T-helper 9 cell (primary cell): ENCODE results near the gene MEGF11.
"Not testable (repeated sequence)": the region's sequence is repeated elsewhere in the genome, so short reads cannot be mapped to it uniquely, and the experiment has no call there.

ENCODE experiments used
- DNase-seq: peaks from one replicate; pipeline ENCODE4 v3.0.0-alpha.2; 2020

Gene MEGF11

DNA sequence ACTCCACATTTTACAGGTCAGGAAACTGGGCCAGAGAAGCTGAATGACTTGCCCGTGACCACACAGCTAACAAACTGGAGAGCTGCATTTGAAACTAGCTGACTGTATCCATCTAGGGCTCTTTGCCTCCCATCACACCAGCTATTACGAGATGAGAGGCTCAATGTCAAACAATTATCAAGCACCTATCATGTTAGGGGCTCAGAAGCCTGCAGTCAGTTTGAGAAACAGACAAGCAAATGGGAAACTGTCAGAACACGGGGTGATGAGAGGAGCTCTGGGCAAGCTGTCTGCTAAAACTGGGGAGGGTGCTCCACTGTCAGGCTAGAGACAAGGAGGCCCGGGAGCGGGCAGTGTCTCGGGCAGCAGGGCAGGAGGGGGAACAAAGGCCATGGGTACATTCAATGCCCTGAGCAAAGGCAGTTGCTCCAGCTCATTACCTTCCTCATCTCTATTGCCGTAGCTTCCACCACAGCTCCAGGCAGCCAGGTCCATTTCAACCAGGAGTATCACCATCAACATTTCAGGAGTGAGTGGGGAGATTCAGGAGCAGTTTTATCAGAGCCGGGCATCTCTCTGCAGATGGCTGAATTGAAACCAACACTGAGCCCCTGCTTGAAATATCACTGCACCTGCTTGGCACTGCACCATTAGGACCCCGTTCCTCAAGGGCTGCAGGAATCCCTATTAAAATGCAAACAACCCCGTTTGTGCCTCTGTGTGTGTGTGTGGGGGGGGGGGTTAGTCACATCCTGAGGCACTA lies 261.6 kb downstream of the MEGF11 start:
- no peak for DNase-seq

- no peak for DNase-seq
These were observed 263.1 kb downstream of the MEGF11 start for GRCh38 chr15:65990298-65990981.

DNA sequence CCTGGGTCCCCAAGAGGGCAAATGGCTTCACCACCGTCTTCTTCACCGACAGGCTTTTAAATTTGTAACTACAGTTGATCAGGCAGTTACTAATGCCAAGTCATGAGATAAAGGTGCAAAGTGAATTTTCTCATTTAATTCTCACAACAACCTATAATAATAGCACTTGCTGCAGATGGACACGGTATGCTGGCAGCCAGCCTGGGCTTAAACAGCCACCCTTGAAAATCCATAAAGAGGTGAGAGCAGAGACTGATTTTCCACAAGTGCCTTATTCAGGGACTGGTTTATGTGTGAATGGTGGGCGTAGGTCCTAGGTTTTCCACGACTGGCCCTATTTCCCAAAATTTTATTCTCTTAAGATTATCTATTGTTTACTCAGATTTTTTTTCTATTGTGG lies 266.4 kb downstream of the MEGF11 start:
- no peak for DNase-seq

DNA sequence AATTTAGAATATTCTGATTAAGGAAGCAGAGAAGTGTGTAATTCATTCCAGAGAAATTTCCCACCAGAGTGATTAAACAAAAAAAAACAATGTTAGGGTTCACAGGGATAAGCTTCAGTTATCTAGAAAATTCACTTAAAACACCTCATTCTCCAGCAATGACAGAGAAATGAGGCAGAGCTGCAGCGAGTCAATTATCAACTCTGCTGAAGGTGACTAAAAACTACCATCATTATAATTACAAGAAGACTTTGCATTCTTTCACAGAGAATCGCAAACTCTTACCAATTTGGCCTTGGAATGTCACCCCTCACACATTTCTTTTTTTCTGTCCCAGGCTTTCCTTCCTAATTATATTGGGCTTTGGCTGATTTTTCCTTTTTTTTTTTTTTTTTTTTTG lies 267.1 kb downstream of the MEGF11 start:
- no peak for DNase-seq

GRCh38 chr15:65985387-65985786 lies 268.2 kb downstream of the MEGF11 start:
- no peak for DNase-seq

- DNase-seq = no peak
These were observed 270.8 kb downstream of the MEGF11 start for GRCh38 chr15:65982627-65983322.

DNA sequence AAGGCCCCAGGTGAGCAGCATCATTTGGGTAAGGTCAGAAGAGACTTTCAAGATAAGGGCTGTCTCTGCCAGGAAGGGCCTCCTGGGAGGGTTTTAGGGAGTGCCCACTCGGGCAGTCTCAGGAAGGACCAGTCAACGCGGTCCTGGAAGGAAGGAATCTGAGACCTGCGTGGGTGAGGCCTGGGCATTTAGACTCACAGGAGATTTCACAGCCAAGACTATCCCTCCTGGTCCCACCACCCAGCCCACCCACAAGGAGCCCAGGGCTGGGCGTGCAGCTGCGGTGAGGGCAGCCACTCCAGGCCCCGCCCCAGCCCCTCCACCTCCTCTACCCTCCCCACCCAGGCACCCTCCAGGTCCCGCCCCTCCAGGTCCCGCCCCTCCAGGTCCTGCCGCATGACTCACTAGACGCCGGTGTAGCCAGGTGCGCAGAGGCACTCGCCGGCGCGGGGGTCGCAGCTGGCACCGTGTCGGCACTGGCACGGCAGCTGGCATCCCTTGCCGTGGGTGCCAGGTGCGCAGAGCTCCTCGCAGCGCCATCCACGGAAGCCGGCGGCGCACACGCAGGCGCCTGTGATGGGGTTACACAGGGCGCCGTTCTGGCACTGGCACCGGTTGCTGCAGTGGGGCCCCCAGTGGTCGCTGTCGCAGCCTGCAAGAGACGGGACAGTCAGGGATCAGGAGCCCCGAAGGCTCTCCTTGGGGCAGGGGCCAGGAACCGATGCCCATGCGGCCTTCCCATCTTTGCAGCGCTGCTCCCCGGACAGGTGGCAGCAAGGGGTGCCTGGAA lies 271.5 kb downstream of the MEGF11 start:
- peak; percentile 31 for DNase-seq

DNA sequence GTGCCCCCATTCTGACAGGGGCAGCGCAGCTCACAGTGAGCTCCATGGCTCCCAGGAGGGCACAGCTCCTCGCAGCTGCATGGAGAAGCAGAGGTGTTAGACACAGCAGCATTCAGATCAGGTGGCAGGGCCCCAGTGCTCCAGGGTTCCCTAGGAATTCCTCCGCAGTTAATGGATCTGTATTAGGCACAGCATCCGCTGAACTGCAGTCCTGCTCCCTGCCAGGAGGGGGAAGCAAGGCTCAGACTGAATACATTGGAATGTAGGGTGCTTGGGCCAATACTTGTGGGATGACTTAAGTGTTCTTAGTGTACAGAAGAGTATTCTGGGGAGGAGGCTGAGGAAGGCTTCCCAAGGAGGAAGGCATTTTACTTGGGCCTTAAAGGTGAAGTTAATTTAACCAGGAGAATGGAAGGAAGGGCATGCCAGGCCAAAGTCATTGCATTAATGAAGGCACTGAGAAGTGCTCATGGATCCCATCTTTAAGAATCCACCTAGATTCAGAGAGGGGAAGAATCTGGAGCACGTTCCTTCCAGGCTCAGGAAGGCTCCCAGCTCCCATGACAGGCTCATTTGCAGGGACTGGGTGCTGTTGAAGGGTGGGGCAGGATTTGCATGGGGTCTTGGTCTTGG lies 272.6 kb downstream of the MEGF11 start:
- DNase-seq = no peak

DNA sequence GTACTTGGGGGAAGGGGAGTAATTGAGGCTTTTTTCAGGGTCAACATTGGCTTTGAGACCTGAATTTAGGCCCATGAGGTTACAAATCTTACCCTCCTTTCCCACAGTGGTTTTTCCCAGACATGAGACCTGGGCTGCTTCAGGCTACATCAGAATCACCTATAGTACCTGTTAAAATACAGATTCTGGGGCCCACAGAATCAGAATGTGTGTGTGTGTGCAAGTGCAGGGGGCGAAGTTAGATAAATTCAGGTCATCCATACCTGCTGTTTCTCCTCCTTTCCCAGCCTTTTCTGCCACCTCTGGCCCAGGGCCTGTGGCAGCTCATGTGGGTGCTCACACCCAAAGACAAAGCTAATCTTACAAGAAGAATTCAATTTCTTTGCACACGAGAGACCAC lies 273.7 kb downstream of the MEGF11 start:
- no peak for DNase-seq

DNA sequence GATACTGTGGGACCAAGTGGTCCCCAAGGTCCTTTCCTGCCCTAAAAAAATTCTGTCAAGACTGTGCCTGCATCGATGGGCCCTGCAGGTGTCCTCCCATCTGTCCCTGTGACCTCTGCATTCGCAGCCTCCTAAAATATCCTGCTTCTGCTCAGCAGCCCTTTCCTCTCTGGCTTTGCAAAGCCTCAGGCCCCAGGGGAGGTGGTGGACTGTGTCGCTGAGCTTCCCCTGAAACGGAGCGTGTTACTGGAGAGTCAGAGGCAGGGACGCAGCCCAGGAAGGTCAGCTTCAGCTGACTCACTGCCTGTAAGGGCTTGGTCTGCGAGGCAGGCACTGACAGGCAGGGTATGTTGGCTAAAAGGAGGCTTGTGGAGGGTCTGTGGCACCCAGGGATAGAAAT lies 274.2 kb downstream of the MEGF11 start:
- DNase-seq = no peak

DNA sequence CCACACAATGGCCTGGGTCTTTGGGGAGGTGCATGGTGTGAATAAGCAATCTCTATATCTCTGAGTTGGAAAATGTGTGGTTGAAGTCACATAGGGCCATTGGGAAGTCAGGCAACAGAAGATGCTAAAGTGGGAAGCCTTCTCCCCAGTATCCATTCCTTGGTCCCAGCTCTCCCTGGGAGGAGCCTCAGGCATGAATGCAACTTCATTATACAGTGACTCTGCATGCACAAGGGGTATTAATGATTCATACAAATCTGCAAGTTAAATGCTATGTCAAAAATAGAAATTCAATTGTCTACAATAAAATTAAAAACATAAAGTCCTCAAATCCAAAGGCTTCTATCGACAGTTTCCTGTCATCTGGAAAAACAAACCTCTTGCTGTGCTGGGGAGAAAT lies 275.4 kb downstream of the MEGF11 start:
- DNase-seq = no peak

- not testable (repeated sequence) for DNase-seq
These were observed 277.4 kb downstream of the MEGF11 start for GRCh38 chr15:65976196-65976595.

- DNase-seq = no peak
These were observed 281.9 kb downstream of the MEGF11 start for GRCh38 chr15:65971741-65971995.

DNA sequence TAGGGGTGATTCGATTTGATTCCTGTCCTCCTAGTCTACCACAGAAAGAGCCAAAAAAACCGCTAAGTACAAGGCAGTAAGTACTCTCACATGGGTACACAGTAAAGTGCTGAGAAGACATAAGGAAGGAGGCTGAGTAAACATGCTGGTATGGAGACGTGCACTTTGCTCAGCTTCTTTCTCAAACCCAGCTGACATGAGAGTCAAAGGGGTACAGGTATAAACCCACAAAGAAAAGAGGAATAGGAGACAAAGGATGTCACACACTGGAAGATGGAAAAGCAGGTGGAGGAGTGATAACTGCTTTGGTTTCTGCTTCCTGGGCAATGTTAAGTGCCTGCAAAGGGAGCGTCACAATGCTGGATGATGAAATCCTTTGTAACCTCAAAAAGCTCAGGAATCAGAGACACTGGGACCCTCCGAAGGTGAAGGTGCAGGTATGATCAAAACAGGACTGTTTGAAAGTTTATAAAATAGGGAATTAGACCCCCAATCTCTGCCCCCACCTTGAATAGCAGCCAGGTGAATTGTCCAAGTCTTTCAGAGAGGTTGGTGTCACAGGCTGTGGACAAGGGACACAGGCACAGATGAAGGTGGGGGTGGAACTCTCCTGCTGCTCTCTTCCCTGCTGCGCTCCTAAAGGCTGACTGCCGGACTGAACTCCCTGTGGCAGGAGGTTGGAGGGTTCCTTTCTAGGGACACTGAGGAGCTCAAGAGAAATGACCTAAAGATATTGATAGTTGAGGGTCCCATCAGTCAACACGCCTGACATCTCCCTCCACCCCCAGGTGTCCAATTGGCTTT lies 282.4 kb downstream of the MEGF11 start:
- no peak for DNase-seq

- no peak for DNase-seq
These were observed 283.4 kb downstream of the MEGF11 start for GRCh38 chr15:65969865-65970816.

DNA sequence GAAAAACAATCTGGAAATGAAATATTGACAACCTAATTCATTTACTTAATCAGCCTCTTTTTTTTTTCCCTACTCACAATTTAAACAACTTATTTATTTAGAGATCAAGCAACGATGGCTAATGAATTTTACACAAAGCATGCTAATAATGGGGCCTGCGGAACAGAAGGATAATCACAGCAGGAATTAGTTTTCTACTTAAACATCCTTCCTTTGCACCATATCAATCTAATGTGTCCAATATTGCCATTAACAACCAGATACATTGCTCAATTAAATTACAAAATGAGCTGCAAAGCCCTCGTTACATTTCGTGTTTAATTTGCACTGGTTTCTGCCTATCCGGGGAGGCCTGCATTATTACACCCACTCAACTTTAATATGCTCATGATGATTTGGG lies 285.0 kb downstream of the MEGF11 start:
- DNase-seq = no peak

DNA sequence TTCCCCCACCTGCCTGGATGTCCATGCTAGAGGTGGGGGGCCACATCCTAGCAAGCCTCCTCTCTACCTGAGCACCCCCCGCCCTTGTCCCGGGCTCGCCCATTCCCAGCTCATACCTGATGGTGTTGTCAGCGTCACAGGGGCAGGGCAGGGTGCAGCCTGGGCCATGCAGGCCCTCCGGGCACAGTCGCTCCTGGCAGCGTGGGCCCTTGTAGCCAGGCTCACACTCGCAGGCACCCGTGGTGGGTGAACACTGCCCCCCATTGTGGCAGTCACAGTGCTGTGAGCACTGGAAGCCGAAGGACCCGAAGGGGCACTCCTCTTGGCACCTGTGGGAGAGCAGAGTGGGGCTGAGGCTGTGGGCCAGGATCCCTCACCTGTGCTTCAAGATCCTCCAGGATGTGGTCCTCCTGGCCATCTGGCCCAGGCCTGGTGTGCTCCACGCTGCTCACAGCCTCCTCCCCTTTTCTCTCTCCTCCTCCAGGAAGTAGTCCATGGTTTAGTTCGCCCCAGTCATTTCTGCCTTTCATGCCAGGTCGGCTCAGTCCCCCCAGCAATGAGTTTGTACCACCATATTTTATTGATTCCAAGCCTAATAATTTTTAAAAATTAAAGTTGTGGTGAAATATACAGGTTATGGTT lies 288.6 kb downstream of the MEGF11 start:
- no peak for DNase-seq

DNA sequence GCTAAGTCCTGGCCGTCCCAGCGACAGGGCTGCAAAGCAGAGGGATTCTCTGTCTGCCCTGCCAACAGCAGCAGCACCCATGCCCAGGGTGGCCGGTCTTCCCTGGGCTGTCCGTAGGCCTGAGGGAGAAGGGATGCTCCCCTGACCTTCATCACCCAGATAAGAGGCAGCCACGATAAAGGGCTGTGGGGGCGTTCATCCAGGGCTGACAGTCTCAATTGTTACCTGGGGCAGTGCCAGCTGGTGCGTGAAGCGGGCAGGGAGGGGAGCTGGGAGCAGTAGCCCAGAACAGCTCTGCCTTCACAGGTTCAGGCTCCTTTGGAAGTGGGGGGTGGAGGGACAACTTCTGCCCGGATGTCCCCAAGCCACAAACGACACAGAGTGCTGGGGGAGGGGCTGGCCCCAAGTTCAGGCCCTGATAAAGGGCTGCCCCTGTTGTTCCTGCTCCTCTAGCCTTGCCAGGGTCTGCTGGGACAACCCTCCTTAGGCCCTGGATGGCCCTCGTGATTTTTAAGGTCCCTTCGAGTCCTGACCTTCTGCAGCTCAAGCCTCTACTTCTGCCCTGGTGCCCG lies 289.6 kb downstream of the MEGF11 start:
- DNase-seq = no peak

- no peak for DNase-seq
These were observed 290.2 kb downstream of the MEGF11 start for GRCh38 chr15:65963358-65963757.

DNA sequence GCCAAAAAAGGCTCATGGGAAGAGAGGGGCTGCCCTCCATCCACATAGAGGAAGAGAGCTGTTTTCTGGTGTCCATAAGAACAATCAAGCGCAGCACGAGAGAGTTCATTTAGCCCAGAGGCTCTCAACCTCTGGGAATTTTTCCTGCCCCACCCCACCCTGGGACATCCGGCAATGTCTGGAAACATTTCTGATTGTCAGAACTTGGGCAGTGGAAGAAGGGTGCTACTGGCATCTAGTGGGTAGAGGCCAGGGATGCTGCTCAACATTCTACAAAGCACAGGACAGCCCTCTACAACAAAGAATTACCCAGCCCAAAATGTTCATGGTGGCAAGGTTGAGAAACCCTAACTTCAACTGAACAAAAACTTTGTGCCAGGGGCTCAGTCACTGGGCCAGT lies 291.4 kb downstream of the MEGF11 start:
- DNase-seq = no peak
